ENCODE results near the gene ZNF354B.

ZNF354B gene

DNA sequence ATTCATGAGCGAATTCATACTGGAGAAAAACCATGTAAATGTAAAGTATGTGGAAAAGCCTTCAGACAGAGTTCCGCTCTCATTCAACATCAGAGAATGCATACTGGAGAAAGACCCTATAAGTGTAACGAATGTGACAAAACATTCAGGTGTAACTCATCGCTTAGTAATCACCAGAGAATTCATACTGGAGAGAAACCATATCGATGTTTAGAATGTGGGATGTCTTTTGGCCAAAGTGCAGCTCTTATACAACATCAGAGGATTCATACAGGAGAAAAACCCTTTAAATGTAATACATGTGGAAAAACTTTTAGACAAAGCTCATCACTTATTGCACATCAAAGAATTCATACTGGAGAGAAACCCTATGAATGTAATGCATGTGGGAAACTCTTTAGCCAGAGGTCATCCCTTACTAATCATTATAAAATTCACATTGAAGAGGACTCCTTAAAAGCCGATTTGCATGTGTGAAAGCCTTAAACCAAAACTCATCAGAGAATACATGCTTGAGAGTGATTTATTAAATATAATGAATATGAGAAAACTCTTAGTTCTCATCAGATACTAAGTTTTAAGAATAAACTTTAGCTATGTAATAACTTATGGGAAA is 24.2 kb downstream of the ZNF354B start:
- no peak for DNase-seq

DNA sequence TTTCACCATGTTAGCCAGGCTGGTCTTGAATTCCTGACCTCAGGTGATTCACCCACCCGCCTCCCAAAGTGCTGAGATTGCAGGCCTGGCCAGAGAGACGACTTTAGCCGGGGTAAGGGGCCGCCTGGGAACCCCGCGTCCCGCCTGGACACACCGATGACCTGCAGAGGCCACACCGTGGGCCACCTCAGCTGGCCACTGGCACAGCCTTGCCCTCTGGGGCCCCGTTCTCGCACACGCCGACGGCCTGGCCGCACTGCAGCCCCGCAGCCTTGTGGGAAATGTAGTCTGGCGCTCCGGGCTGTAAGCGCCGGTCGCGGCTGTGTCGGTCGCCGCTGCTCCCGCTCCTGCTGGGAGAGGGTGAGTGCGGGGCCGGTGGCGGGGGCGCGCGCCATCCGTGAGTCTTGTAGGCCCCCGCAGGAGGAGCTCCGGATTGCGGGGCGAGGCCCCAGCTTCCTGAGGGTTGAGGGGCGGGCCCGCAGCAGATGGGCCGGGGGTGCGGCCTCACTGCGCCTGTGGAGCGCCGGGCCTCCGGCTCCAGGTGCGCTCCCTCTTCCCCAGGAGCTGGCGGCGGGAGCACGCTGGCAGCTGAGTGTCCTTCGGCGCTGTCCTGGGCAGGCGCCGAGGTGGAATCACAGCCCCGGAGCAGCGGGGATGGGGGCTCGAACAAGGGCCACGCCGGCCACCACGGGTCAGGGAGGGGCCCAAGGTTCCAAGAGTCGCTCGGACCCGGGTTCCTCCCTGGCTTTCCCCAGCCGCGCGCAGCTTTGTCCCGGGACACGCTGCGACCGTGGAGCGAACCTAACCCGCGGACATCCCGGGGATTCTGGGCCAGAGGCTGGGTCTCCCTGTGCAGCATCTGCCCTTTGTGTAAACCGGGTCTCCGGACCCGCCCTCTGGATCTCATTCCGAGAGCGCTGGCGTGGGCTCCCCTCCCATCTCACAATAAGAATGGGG is 36.1 kb downstream of the ZNF354B start, which contains the start of gene ZFP2:
TSS of gene ZFP2 (plus strand) at position 299 of the 957 bp plus-strand sequence. CDS start 35,401 bp downstream, outside the sequence.
- DNase-seq = peak; percentile 52

DNA sequence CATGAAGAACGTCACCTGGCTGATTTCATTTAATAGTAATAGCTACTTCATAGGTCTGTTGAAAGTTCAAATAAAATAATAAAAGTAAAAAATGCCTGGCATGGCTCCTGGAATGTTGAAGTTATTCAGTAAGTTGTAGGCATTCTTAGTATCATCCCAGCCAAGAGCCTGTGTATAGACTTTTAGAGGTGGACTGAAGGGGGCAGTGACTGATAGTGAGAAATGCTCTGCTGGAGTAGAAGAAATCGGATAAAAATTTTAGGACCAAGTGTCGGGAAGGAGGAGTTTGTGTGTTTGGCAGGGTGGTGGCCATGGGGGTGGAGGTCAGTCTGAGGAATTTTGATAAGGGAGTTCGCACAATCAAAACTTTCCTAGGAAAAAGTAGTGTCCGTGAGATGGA is 39.5 kb downstream of the ZNF354B start:
- no peak for DNase-seq

DNA sequence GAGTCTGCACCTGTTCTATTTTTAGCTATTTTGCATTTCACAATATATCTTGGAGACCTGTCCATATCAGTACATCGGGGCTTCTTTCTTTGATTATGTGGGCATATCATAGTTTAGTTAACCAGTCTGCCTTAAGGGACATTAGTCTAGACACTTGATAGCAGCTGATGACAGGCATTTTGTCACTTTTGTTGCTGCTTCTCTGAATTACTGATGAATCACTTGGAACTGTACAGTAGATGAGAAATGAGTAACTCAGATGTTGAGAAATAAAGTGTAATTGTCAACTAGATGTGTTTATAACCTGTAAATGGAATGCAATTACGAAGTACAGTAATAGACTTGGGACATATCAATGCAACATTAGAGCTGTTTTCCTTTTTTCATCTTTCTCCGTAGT is 43.1 kb downstream of the ZNF354B start:
- no peak for DNase-seq

DNA sequence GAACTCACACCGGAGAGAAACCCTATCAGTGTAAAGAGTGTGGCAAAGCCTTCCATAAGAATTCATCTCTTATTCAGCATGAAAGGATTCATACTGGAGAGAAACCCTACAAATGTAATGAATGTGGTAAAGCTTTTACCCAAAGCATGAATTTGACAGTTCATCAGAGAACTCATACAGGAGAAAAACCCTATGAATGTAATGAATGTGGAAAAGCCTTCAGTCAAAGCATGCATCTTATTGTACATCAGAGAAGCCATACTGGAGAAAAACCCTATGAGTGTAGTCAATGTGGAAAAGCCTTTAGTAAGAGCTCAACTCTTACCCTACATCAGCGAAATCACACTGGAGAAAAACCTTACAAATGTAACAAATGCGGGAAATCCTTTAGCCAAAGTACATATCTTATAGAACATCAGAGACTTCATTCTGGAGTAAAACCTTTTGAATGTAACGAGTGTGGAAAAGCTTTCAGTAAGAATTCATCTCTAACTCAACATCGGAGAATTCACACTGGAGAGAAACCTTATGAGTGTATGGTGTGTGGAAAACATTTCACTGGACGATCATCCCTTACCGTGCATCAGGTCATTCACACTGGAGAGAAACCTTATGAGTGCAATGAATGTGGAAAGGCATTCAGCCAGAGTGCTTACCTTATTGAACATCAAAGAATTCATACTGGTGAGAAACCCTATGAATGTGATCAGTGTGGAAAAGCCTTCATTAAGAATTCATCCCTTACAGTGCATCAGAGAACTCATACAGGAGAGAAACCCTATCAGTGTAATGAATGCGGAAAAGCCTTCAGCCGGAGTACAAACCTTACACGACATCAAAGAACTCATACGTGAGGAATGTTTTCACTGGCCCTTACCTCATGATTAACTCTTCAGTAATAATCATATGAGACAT is 72.3 kb downstream of the ZNF354B start:
- DNase-seq = no peak
